Activated B cell treated with CpG ODN at 0.5 μM for 24 hours (primary cell): ENCODE data around the gene IL19. TPM values are rescaled to one million over a fixed set of nuclear protein-coding genes. Genes with fewer than 3 reads are reported as not detected.

ENCODE experiments used
- ATAC-seq: fragments of 200-7000 bp; cut with Tn5 transposase; one replicate; pipeline ENCODE4 v1.10.0; 2021; ENCODE audit warnings: low read depth, mild to moderate bottlenecking, moderate library complexity
- CTCF ChIA-PET: fragments of 350-600 bp; sonication (Branson Sonifier 250); formaldehyde crosslinking; loops from one replicate; lab custom pipeline; 2021; ENCODE audit warnings: antibody characterized with exemption; lab: Charles Lee
- POLR2A ChIA-PET: fragments of 350-600 bp; sonication (Branson Sonifier 250); formaldehyde crosslinking; loops from one replicate; lab custom pipeline; 2021; ENCODE audit warnings: antibody characterized with exemption; lab: Charles Lee
- DNase-seq: peaks from one replicate; pipeline ENCODE4 v3.0.0; 2022
- H3K27ac Mint-ChIP-seq: one replicate; pipeline ENCODE4 v1.8.0; 2020; ENCODE audit warnings: mixed read lengths
- H3K27me3 Mint-ChIP-seq: one replicate; pipeline ENCODE4 v1.8.0; 2021; ENCODE audit warnings: mixed read lengths
- H3K36me3 Mint-ChIP-seq: one replicate; pipeline ENCODE4 v1.8.0; 2021; ENCODE audit warnings: low read depth, mixed read lengths
- H3K4me1 Mint-ChIP-seq: one replicate; pipeline ENCODE4 v1.8.0; 2021; ENCODE audit warnings: mixed read lengths
- H3K4me3 Mint-ChIP-seq: one replicate; pipeline ENCODE4 v1.8.0; 2020; ENCODE audit warnings: mild to moderate bottlenecking, mixed read lengths
- H3K9me3 Mint-ChIP-seq: one replicate; pipeline ENCODE4 v1.8.0; 2020; ENCODE audit warnings: mixed read lengths
- intact Hi-C: fragments of 100-400 bp; cut with micrococcal nuclease; formaldehyde crosslinking; loops from one replicate; pipeline ENCODE4 v1.15.1; 2024
- total RNA-seq: library from RNA; stranded (reverse); gene quantifications from 2 replicates; pipeline ENCODE4 v1.2.3, GENCODE V29; 2022
- TF ChIP-seq, protein P1 (sequence below): fragments of 200-600 bp; IDR thresholded peaks from one replicate; pipeline ENCODE4 v1.8.0; 2022; ENCODE audit warnings: antibody characterized with exemption, mild to moderate bottlenecking

The IL19 gene
- total RNA-seq, 1 donor from 2014 or later: not detected

DNA sequence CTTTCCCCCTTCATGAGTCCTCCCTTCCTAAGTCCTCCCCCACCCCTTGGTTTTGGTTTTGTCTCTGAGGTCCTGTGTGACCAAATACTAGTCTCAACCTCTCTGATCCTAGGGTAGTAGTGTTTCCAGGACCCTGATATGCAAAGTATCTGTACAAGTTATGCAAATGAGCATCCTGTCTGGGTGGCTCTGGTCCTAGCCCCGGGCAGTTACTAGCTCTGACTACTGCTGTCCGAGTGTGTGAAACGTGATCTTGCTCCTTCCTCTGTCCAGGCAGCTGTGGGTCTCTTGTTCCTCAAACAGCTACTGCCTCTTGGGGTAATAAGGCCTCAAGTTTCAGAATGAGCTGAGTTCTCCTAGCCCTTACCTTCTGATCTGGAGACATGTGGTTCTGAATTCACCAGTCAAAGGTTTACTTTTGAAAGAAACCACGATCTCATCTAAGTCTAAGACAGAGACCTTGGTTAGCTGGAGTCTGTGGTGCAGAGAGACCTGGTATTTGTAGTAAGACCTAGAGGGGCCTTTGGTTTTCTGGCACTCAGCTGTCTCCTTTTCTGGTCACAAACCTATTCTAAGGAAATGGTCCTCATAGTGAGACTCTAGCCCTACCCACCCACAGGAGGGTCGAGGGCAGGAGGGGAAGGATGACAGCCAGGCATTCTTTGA is 31.0 kb upstream of the IL19 start:
- peak; percentile 71 for ATAC-seq
- Mint-ChIP-seq H3K27ac (peak overlapping the region; percentile 83), H3K36me3 (peaks cover 13% of the 10 kb centered on the region), H3K27me3 (no peaks in the 10 kb centered on the region), H3K4me1 (peaks cover 84% of the 10 kb centered on the region), H3K9me3 (no peaks in the 10 kb centered on the region), H3K4me3 (peak overlapping the region; percentile 58)
- ChIA-PET POLR2A (interaction anchor here (0.5 to 2.2 kb wide), 21 partner anchors 8 to 191 kb away, joined by 3 to 18 read pairs (median 4); partner anchors contain the start of genes EIF2D, FCMR and IL10), CTCF (interaction anchor here (0.8 to 2.8 kb wide), 12 partner anchors 9 to 193 kb away, joined by 3 to 14 read pairs (median 4); no protein-coding TSS in a partner anchor)
- no peak for DNase-seq
- TF ChIP-seq, protein P1, sequence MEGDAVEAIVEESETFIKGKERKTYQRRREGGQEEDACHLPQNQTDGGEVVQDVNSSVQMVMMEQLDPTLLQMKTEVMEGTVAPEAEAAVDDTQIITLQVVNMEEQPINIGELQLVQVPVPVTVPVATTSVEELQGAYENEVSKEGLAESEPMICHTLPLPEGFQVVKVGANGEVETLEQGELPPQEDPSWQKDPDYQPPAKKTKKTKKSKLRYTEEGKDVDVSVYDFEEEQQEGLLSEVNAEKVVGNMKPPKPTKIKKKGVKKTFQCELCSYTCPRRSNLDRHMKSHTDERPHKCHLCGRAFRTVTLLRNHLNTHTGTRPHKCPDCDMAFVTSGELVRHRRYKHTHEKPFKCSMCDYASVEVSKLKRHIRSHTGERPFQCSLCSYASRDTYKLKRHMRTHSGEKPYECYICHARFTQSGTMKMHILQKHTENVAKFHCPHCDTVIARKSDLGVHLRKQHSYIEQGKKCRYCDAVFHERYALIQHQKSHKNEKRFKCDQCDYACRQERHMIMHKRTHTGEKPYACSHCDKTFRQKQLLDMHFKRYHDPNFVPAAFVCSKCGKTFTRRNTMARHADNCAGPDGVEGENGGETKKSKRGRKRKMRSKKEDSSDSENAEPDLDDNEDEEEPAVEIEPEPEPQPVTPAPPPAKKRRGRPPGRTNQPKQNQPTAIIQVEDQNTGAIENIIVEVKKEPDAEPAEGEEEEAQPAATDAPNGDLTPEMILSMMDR: no peak
- intact Hi-C loops: loop anchor here (1.0 kb wide), 5 partner anchors 27 to 69 kb away; no protein-coding TSS in a partner anchor

DNA sequence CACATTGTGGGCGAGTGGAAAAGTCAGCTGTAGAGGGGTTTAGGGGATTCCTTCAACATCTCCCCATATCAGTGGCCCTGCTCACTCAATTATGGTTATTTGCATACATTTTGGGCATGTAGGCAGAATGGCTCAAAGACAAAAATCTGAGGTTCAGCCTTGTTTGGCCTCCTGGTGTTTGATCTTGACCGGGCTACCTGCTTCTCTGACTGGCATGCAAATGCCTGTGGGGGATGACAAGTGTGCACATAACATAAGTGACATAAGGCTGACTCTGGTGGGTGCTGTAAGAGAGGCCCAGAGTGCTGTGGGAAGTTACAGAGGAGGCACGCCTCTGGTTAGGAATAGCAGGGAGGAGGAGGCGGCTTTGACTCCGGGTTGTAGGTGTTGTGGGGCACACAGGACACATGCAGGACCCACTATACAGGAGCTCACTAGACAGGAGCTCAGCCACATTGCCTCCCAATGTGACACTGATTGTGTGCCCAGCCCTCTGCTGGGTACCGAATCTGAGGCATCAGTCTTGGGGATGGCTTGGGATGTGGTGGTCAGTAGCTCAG is 29.4 kb upstream of the IL19 start:
- Mint-ChIP-seq H3K4me1 (peaks cover 80% of the 10 kb centered on the region), H3K27me3 (no peaks in the 10 kb centered on the region), H3K36me3 (peaks cover 2% of the 10 kb centered on the region), H3K9me3 (no peaks in the 10 kb centered on the region), H3K4me3 (peak overlapping the region; percentile 15), H3K27ac (peak overlapping the region; percentile 86)
- no peak for DNase-seq
- CTCF ChIA-PET: interaction anchor here (0.6 to 2.8 kb wide), 5 partner anchors 57 to 170 kb away, joined by 3 to 14 read pairs (median 4); no protein-coding TSS in a partner anchor
- intact Hi-C loops: no loop called here
- POLR2A ChIA-PET: interaction anchor here (1.0 to 3.7 kb wide), 7 partner anchors 25 to 63 kb away, joined by 3 to 14 read pairs (median 4); partner anchors contain the start of genes IL10 and IL19
- TF ChIP-seq, protein P1: no peak
- no peak for ATAC-seq

DNA sequence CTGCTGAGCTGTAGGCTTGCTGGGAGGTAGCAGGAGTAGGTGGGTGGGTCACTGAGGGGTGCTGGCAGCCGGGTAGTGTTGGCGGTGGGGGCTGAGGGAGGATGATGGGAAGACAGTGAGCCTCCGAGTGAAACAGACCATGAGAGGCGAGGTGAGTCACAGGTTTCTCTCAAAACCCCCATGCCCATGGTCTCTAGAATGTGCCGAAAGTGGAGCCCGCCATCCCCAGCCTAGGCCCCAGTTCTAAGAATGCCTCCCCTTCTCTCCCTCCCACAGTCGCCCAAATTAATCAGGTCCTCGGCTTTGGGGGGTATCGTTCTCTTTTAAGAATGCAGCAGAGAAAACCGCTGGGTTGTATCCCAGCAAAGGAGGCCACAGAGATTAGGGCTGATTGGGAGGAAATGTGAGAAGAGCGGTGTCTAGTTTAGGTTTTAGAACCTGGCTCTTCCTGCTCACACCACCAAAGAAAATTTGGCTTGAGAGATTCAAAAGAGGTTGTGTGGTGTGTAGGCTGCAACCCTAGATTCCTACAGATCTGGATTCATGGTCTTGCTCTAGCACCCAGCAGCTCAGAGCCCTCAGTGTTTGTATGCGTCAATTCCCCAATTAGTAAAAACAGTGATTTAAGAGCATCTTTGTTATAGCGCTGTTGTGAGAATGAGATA is 27.7 kb upstream of the IL19 start:
- TF ChIP-seq, protein P1: no peak
- Mint-ChIP-seq H3K9me3 (no peaks in the 10 kb centered on the region), H3K4me3 (peak overlapping the region; percentile 2), H3K27ac (peak overlapping the region; percentile 86), H3K36me3 (no peaks in the 10 kb centered on the region), H3K4me1 (peaks cover 68% of the 10 kb centered on the region), H3K27me3 (no peaks in the 10 kb centered on the region)
- DNase-seq (no peak), ATAC-seq (peak; percentile 51)
- POLR2A ChIA-PET: interaction anchor here (0.7 to 3.7 kb wide), 7 partner anchors 13 to 52 kb away, joined by 3 to 14 read pairs (median 3); partner anchors contain the start of genes IL10 and IL19
- CTCF ChIA-PET: interaction anchor here (0.8 to 1.3 kb wide), 4 partner anchors 8 to 23 kb away, joined by 3 to 4 read pairs (median 4); no protein-coding TSS in a partner anchor
- intact Hi-C loops: loop anchor here (2.0 kb wide), 1 partner anchor 14 kb away; no protein-coding TSS in a partner anchor

GRCh38 chr1:206744683-206745082 is 25.9 kb upstream of the IL19 start:
- Mint-ChIP-seq H3K27me3 (no peaks in the 10 kb centered on the region), H3K36me3 (no peaks in the 10 kb centered on the region), H3K4me3 (no peak overlapping the region), H3K9me3 (no peaks in the 10 kb centered on the region), H3K4me1 (peaks cover 49% of the 10 kb centered on the region), H3K27ac (peak overlapping the region; percentile 60)
- no peak for DNase-seq
- ChIA-PET POLR2A (interaction anchor here (0.5 to 1.7 kb wide), 7 partner anchors 13 to 38 kb away, joined by 3 to 7 read pairs (median 4); partner anchors contain the start of gene IL19), CTCF (no interaction called here)
- intact Hi-C loops: no loop called here
- TF ChIP-seq, protein P1: no peak
- ATAC-seq: no peak
